ENCODE results near the gene TMEM176A. TPM values are rescaled to one million over a fixed set of nuclear protein-coding genes. Genes with fewer than 3 reads are reported as not detected.

TMEM176A gene
- total RNA-seq, 1 donor from 2014 or later = 1.3 TPM

DNA sequence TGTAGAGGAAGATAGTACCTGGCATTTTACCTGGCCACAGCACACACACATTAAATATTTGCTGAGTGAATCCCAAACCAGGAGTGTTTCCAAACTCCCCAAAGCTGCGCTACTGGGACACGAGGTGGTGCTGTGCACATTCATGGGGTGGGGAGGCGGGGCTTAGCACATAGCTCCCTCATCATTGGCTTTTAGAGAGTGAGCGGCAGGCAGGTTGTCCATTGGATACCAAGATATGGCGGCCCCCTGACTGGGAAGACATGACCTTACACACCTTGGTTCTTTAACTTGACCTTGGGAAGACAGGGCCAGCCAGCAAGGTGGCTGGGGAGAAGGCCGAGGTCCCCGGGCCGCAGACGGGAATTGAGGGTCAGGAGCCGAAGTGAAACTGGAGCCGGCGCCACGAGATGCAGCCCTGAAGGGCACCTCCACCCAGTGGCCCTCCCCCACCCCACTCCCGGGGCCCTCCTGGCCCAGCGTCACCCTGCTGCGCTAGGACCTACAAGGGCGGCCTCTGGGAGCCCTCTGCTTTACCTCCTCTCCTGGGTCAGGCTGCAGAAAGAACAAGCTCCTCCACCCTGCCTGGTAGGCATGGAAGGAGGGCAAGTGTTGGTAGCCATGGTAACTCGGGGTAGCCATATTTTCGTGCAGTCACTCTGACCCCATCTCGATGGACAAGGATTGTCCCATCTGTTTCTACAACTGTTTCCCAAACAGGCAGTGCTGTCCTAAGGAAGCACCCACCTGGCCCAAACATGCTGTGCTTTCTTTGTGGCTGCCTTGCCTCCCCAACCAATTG, 24.0 kb downstream of the TMEM176A start:
- peaks cover 3% of the 10 kb centered on the region for H3K27me3 Mint-ChIP-seq (ENCODE audit: unreplicated experiment)
- H3K4me3 Mint-ChIP-seq (ENCODE audit: unreplicated experiment) = no peak overlapping the region
- peaks cover 1% of the 10 kb centered on the region for H3K9me3 Mint-ChIP-seq (ENCODE audit: unreplicated experiment)
- no peak for DNase-seq
- H3K4me1 Mint-ChIP-seq (ENCODE audit: low read depth, unreplicated experiment) = no peaks in the 10 kb centered on the region
- H3K36me3 Mint-ChIP-seq (ENCODE audit: unreplicated experiment) = no peaks in the 10 kb centered on the region
- TF ChIP-seq, protein P1, sequence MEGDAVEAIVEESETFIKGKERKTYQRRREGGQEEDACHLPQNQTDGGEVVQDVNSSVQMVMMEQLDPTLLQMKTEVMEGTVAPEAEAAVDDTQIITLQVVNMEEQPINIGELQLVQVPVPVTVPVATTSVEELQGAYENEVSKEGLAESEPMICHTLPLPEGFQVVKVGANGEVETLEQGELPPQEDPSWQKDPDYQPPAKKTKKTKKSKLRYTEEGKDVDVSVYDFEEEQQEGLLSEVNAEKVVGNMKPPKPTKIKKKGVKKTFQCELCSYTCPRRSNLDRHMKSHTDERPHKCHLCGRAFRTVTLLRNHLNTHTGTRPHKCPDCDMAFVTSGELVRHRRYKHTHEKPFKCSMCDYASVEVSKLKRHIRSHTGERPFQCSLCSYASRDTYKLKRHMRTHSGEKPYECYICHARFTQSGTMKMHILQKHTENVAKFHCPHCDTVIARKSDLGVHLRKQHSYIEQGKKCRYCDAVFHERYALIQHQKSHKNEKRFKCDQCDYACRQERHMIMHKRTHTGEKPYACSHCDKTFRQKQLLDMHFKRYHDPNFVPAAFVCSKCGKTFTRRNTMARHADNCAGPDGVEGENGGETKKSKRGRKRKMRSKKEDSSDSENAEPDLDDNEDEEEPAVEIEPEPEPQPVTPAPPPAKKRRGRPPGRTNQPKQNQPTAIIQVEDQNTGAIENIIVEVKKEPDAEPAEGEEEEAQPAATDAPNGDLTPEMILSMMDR (IDR thresholded peaks at IDR 0.05; ENCODE audit: partially characterized antibody, unreplicated experiment) = no peak
- H3K27ac Mint-ChIP-seq (ENCODE audit: unreplicated experiment) = no peak overlapping the region

DNA sequence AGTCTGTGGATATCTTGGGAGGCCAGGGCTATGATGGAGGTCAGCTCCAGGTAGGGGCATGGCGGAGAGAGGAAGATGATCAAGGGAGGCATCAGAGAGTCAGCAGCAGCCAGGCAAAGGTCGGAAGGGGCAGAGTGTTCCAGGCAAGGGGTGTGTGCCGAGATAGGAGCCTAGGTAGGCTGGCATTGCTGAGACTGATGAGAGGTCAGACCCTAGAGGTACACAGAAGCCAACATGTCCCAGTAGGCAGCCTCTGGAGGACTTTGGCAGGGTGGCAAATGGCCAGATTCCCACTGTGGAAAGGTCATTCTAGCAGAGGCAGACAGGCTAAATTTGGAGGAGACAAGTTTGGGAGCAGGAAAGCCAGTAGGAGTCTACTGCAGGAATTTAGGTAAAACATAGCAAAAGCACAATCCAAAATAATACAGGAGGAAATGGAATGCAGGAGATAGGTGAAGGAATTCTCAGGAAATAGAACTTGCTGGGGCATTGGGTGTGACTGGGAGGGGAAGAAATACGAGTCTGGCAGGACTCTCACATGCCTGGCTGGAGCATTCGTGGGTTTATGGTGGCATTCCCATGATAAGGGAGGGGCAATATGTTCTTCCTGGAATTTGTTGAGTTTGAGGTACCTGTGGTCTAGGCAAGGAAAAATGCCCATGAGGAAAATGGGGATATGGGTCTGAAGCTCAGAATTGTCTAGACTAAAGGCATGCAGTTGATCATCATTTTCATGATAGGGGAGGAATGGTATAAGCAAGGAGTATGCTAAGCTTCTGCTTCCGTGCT, 25.7 kb downstream of the TMEM176A start:
- DNase-seq = no peak
- Mint-ChIP-seq H3K36me3 (ENCODE audit: unreplicated experiment) (no peaks in the 10 kb centered on the region), H3K4me3 (ENCODE audit: unreplicated experiment) (no peak overlapping the region), H3K27ac (ENCODE audit: unreplicated experiment) (no peak overlapping the region), H3K27me3 (ENCODE audit: unreplicated experiment) (peaks cover 1% of the 10 kb centered on the region), H3K9me3 (ENCODE audit: unreplicated experiment) (no peaks in the 10 kb centered on the region), H3K4me1 (ENCODE audit: low read depth, unreplicated experiment) (no peaks in the 10 kb centered on the region)
- TF ChIP-seq, protein P1 (IDR thresholded peaks at IDR 0.05; ENCODE audit: partially characterized antibody, unreplicated experiment) = no peak

DNA sequence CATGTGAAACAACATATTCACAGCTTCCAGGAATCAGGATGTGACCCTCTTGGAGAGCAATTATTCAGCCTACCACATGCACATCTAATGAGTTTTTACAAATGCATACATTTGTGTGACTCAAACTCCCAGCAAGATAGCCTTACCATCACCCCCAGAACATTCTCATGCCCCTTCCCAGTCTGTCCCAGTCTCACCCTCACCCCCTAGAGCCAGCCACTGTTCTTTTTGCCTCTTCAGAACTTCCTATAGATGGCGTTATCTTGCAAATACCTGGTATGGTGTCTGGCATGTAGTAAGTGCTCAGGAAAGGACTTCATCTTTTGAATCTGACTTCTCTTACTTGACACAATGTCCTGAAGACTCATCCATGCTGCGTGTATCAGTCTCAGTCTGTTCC, 27.8 kb downstream of the TMEM176A start:
- Mint-ChIP-seq H3K27ac (ENCODE audit: unreplicated experiment) (no peak overlapping the region), H3K9me3 (ENCODE audit: unreplicated experiment) (no peaks in the 10 kb centered on the region), H3K27me3 (ENCODE audit: unreplicated experiment) (peaks cover 1% of the 10 kb centered on the region), H3K4me1 (ENCODE audit: low read depth, unreplicated experiment) (no peaks in the 10 kb centered on the region), H3K36me3 (ENCODE audit: unreplicated experiment) (no peaks in the 10 kb centered on the region), H3K4me3 (ENCODE audit: unreplicated experiment) (no peak overlapping the region)
- no peak for DNase-seq
- TF ChIP-seq, protein P1 (IDR thresholded peaks at IDR 0.05; ENCODE audit: partially characterized antibody, unreplicated experiment) = no peak

DNA sequence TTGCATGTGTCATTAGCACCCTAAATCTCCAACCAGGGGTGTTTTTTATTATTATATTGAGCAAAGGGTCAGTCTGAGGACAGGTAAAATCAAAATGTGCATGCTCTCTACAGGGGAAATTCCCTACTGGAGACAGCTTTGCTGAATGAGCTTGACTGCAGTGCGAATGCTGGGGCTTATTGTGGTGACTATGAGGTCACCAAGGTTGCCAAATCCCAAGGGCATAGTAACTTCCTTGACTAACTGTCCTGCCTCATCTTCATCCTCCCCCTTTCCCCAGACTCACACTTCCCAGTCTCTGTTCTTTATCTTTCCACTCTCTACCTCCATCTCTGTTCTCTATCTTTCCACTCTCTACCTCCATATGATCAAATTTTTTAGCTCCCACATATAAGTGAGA, 28.9 kb downstream of the TMEM176A start:
- Mint-ChIP-seq H3K4me3 (ENCODE audit: unreplicated experiment) (no peak overlapping the region), H3K36me3 (ENCODE audit: unreplicated experiment) (no peaks in the 10 kb centered on the region), H3K9me3 (ENCODE audit: unreplicated experiment) (no peaks in the 10 kb centered on the region), H3K27ac (ENCODE audit: unreplicated experiment) (no peak overlapping the region), H3K4me1 (ENCODE audit: low read depth, unreplicated experiment) (no peaks in the 10 kb centered on the region), H3K27me3 (ENCODE audit: unreplicated experiment) (peaks cover 1% of the 10 kb centered on the region)
- TF ChIP-seq, protein P1 (IDR thresholded peaks at IDR 0.05; ENCODE audit: partially characterized antibody, unreplicated experiment) = no peak
- no peak for DNase-seq

DNA sequence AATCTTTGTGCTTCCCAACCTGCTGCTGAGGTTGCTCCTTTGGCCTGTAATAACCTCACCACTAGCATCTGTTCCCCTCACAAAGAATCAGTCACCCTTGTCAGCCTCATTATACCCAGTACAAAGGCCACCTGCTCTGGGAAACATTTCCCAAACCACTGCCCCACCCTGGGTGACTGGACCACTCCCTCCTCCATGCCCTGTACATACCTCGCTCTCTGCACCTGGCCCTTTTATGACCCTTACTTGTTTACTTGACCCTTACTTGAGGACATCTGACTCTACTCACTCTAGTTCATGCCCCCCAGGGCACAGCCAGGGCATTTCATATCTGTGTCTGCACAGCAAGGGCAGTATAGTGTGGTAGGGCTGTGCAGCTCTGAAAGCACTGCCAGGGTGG, 30.4 kb downstream of the TMEM176A start:
- peaks cover 1% of the 10 kb centered on the region for H3K27me3 Mint-ChIP-seq (ENCODE audit: unreplicated experiment)
- no peaks in the 10 kb centered on the region for H3K4me1 Mint-ChIP-seq (ENCODE audit: low read depth, unreplicated experiment)
- no peak for DNase-seq
- no peak overlapping the region for H3K27ac Mint-ChIP-seq (ENCODE audit: unreplicated experiment)
- no peaks in the 10 kb centered on the region for H3K36me3 Mint-ChIP-seq (ENCODE audit: unreplicated experiment)
- H3K9me3 Mint-ChIP-seq (ENCODE audit: unreplicated experiment) = no peaks in the 10 kb centered on the region
- TF ChIP-seq, protein P1 (IDR thresholded peaks at IDR 0.05; ENCODE audit: partially characterized antibody, unreplicated experiment) = no peak
- no peak overlapping the region for H3K4me3 Mint-ChIP-seq (ENCODE audit: unreplicated experiment)
